BJ (cell line): ENCODE data around the gene KIF3A. TPM values are rescaled to one million over a fixed set of nuclear protein-coding genes. Genes with fewer than 3 reads are reported as not detected.

ENCODE experiments used
- CTCF ChIA-PET: fragments of 350-600 bp; formaldehyde crosslinking; extraction: SDS; loops from one replicate; lab custom pipeline; 2021; ENCODE audit warnings: antibody characterized with exemption, inconsistent platforms; lab: Yijun Ruan, JAX
- POLR2A ChIA-PET: fragments of 300-600 bp; sonication (Branson Sonifier 250); formaldehyde crosslinking; extraction: SDS; loops from one replicate; lab custom pipeline; 2021; ENCODE audit warnings: antibody characterized with exemption; lab: Charles Lee
- DNase-seq: peaks from one replicate; pipeline ENCODE4 v3.0.0-alpha.2; 2011; ENCODE audit warnings: low read depth
- H3K27me3 ChIP-seq: 2 replicates; pipeline ENCODE4 v1.6.0; 2011; ENCODE audit warnings: low read length; ENCODE audit not compliant: control insufficient read depth, insufficient read depth
- H3K36me3 ChIP-seq: 2 replicates; pipeline ENCODE4 v1.5.1; 2011; ENCODE audit warnings: low read length; ENCODE audit not compliant: control insufficient read depth, insufficient read depth
- H3K4me3 ChIP-seq: 2 replicates; pipeline ENCODE4 v1.5.1; 2011; ENCODE audit warnings: low read depth, mild to moderate bottlenecking, control low read depth, low read length
- CTCF ChIP-seq: IDR thresholded peaks from 2 replicates; pipeline ENCODE4 v1.5.1; 2011; ENCODE audit warnings: low read depth, mild to moderate bottlenecking, control low read depth, inconsistent platforms, low read length, moderate library complexity; ENCODE audit not compliant: insufficient read depth
- polyA plus RNA-seq: library from polyadenylated mRNA; depleted of rRNA; stranded (reverse); fragments of >200 nt; gene quantifications from 2 replicates; pipeline ENCODE4 v1.2.3, GENCODE V29; 2011

KIF3A gene
- polyA plus RNA-seq, 1 experiment = 2.9 TPM

DNA sequence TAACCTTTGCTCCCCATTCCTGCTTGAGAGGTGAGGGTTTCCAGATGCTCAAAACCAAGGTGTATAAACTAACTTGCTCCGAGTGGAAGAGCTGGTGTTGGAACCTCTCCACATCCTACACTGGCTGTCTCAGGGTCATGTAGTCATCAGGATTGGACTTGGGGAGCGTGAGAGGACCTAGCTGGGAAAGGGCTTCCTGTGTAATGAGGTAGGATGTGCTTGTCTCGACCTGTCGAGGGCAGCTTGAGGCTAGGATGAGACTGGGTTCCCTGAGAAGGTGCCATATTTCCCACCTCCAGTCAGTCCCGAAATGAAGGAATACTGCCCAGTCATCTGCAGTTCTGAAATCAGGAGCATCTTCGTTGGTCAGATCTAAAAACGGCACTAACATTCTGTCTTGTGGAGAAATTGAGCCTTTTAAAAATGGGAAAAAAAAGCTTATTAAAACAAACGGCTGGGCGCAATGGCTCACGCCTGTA lies 11.2 kb upstream of the KIF3A start:
- CTCF ChIA-PET = interaction anchor here (0.6 to 1.3 kb wide), 4 partner anchors 70 to 89 kb away, joined by 3 to 6 read pairs (median 3); partner anchors contain the start of gene SHROOM1
- DNase-seq = no peak
- Histone ChIP-seq H3K4me3 (no peak overlapping the region), H3K36me3 (no peaks in the 10 kb centered on the region), H3K27me3 (peaks cover 2% of the 10 kb centered on the region; the same call in 1 of the 2 replicates)
- TF ChIP-seq CTCF = no peak
- POLR2A ChIA-PET = interaction anchor here (0.6 kb wide), 1 partner anchor 149 kb away, joined by 7 read pairs; no protein-coding TSS in a partner anchor

- no peak for TF ChIP-seq CTCF
- Histone ChIP-seq H3K27me3 (peaks cover 2% of the 10 kb centered on the region; the same call in 1 of the 2 replicates), H3K4me3 (peak overlapping the region; percentile 36), H3K36me3 (no peaks in the 10 kb centered on the region)
- CTCF ChIA-PET = interaction anchor here (0.6 to 2.3 kb wide), 9 partner anchors 9 to 361 kb away, joined by 3 to 9 read pairs (median 4); partner anchors contain the start of genes GDF9, KIF3A, SHROOM1 and UQCRQ
- POLR2A ChIA-PET = no interaction called here
- no peak for DNase-seq
Measured at GRCh38 chr5:132747616-132748440, 10.5 kb upstream of the KIF3A start.

DNA sequence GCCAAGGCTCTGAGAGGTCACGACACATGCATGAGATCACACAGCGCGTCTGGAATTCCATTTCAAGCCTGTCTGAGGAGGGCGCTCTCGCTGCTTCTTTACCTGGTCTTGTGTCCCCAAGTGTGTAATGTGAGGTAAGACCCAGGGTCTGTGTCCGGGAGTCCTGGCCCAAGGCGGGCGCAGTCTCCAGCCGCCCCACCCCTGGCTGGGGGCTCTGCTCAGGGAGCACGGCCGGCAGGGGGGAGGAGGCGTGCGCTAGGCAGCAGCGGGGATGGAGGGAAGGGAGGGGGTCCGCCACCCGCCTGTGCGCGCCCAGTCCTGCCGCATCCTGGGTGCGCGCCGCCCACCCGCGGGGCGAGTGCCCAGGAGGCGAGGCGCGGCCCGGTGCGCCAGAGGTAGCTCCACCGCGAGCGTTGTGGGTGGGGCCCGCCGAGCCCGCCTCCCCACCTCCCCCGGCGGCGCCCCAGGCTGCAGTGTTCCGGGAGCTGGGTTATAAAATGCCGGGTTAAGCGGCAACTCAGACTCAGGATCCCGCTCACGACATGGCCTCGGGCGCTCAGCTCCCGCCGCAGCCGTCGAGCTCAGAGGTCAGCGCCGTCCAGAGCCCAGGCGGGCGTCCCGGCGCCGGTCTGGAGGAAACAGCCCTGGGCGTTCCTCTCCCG lies 9.7 kb upstream of the KIF3A start, which contains the start of gene CCNI2:
Gene CCNI2, plus strand, starts transcription at position 473 of the 662 bp plus-strand sequence. Its CDS starts 70 bp downstream, at position 543.
- Histone ChIP-seq H3K36me3 (no peaks in the 10 kb centered on the region), H3K27me3 (peaks cover 2% of the 10 kb centered on the region; the same call in 1 of the 2 replicates), H3K4me3 (peak within 1 kb of the TSS; percentile 36)
- no peak for DNase-seq
- CTCF ChIA-PET = interaction anchor here (1.0 to 2.3 kb wide), 7 partner anchors 10 to 360 kb away, joined by 3 to 9 read pairs (median 4); partner anchors contain the start of genes GDF9, KIF3A and UQCRQ
- peak; percentile 41 for TF ChIP-seq CTCF
- POLR2A ChIA-PET = no interaction called here

GRCh38 chr5:132746592-132746953 lies 9.2 kb upstream of the KIF3A start:
- no peak for TF ChIP-seq CTCF
- H3K36me3 ChIP-seq = no peaks in the 10 kb centered on the region
- H3K4me3 ChIP-seq = no peak overlapping the region
- CTCF ChIA-PET = interaction anchor here (1.4 to 2.3 kb wide), 6 partner anchors 9 to 360 kb away, joined by 3 to 9 read pairs (median 5); partner anchors contain the start of genes GDF9, KIF3A and UQCRQ
- POLR2A ChIA-PET = no interaction called here
- peaks cover 2% of the 10 kb centered on the region; the same call in 1 of the 2 replicates for H3K27me3 ChIP-seq
- DNase-seq = no peak
